ENCODE data around the gene SEMA6B.

GRCh38 chr19:4507150-4507452 is 52.4 kb downstream of the SEMA6B start:
- no peak for TF ChIP-seq POLR2A (IDR thresholded peaks at IDR 0.05; ENCODE audit: low read depth, low read length)
- no peak for TF ChIP-seq CTCF (IDR thresholded peaks at IDR 0.05 in 2 of 3, conservative IDR thresholded peaks at IDR 0.05 in 1 of 3; ENCODE audit: control insufficient read depth in 2 of 3, extremely low read depth in 1 of 3, insufficient read depth in 1 of 3, low read depth in 3 of 3, low read length in 3 of 3)
- TF ChIP-seq ZNF24 (IDR thresholded peaks at IDR 0.05): no peak
- TF ChIP-seq BACH1 (IDR thresholded peaks at IDR 0.05; ENCODE audit: borderline replicate concordance): no peak
- no peak for TF ChIP-seq SUZ12 (IDR thresholded peaks at IDR 0.05; ENCODE audit: unreplicated experiment)
- no peak for TF ChIP-seq HDAC6 (IDR thresholded peaks at IDR 0.05; ENCODE audit: unreplicated experiment)
- TF ChIP-seq YY1 (IDR thresholded peaks at IDR 0.05; ENCODE audit: low read depth, low read length): no peak
- TF ChIP-seq RAD51 (IDR thresholded peaks at IDR 0.05): no peak
- TF ChIP-seq EZH2 (IDR thresholded peaks at IDR 0.05; ENCODE audit: borderline replicate concordance, control insufficient read depth, low read depth, low read length): no peak
- no peak for TF ChIP-seq NR2C1 (IDR thresholded peaks at IDR 0.05)

Data from GM12878 (cell line).